WI38 (cell line): ENCODE measurements around the gene SLC22A12.

Experiments
- H3K4me3 ChIP-seq: 2 replicates; pipeline ENCODE4 v1.5.1; 2011; ENCODE audit warnings: low read depth, mild to moderate bottlenecking, control low read depth, low read length
- CTCF ChIP-seq: IDR thresholded peaks from 2 replicates; pipeline ENCODE4 v1.5.1; 2012; ENCODE audit warnings: low read depth, mild to moderate bottlenecking, control low read depth, low read length

Gene SLC22A12

GRCh38 chr11:64608046-64608445 is 17.0 kb downstream of the SLC22A12 start:
- no peak for TF ChIP-seq CTCF

GRCh38 chr11:64608636-64609035 is 17.6 kb downstream of the SLC22A12 start:
- no peak for TF ChIP-seq CTCF
- H3K4me3 ChIP-seq: no peak overlapping the region

More at GRCh38 chr11:64608046-64608445, 17.0 kb downstream of the SLC22A12 start:
- H3K4me3 ChIP-seq: no peak overlapping the region

- no peak for TF ChIP-seq CTCF
- no peak overlapping the region for H3K4me3 ChIP-seq
Observed at GRCh38 chr11:64609436-64610047, 18.5 kb downstream of the SLC22A12 start.

DNA sequence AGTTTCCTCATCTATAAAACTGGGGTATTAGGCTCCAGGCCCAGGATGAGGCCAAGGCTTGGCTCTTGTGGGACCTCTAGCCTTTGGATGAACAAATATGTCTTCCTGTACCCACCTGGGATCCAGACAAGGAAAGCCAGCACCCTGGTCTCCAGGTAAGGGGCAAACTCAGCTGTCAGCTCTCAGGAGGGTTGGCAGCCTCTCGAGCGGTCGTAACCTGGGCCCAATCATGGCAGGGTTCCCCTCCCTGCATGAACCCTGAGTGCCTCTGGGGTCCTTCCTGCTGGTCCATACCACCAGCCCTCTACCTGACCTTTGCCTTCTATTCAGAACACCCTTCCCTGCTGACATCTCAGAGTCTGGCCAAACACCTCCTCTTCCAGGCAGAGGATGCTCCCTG is 19.6 kb downstream of the SLC22A12 start:
- no peak for TF ChIP-seq CTCF
- H3K4me3 ChIP-seq: no peak overlapping the region

- H3K4me3 ChIP-seq: no peak overlapping the region
- TF ChIP-seq CTCF: no peak
Observed at GRCh38 chr11:64611176-64611575, 20.2 kb downstream of the SLC22A12 start.

DNA sequence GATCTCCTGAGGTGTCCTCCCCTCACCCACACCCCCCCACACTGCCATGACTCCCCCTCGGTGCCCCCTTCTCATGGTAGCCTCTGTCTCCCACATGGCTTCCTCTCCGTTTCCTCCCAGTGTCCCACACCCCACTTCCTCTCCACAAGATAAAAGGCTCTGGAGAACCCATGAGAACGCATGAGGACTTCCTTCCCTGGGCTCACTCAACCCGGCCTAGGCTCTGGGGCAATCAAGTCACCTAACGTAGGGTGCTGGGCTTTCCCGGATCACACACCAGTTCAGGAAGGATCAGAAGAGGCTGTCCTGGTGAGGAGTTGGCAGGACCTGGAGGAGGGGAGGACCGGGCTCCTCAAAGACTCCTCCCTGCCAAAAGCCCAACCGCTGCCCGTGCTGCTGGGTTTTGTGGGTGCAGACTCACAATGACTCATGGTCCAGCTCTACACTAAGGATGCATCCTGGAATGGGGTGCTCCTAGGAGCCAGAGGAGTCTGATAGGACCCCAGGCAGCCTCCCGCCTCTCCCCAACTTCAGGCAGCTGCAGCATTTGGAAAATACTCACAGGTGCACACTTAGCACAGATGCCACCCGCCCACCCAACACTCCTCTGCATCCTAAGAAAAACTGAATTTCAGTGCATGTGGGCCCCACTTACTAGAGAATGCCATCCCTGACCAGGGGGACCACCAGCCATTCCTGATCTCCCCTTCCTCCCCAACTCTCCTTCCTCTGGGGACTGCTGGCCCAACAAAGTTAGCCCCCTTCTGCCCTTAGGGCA is 21.0 kb downstream of the SLC22A12 start:
- no peak for TF ChIP-seq CTCF
- H3K4me3 ChIP-seq: no peak overlapping the region

GRCh38 chr11:64613648-64614047 is 22.6 kb downstream of the SLC22A12 start:
- no peak for TF ChIP-seq CTCF
- H3K4me3 ChIP-seq: no peak overlapping the region
